ENCODE results near the gene TBL1XR1.

- TF ChIP-seq EP300 (IDR thresholded peaks at IDR 0.05; ENCODE audit: borderline replicate concordance) = no peak
- TF ChIP-seq CREB1 (IDR thresholded peaks at IDR 0.05; ENCODE audit: low read depth) = no peak
- no peak for TF ChIP-seq EGR1 (IDR thresholded peaks at IDR 0.05)
- no peak for TF ChIP-seq FOXM1 (IDR thresholded peaks at IDR 0.05; ENCODE audit: borderline replicate concordance, low read depth)
- no peak for TF ChIP-seq TAF1 (IDR thresholded peaks at IDR 0.05; ENCODE audit: low read depth)
- no peak for TF ChIP-seq YY1 (IDR thresholded peaks at IDR 0.05; ENCODE audit: low read depth)
- no peak for TF ChIP-seq CEBPB (IDR thresholded peaks at IDR 0.05)
- TF ChIP-seq MAX (IDR thresholded peaks at IDR 0.05) = no peak
- TF ChIP-seq RAD21 (IDR thresholded peaks at IDR 0.05; ENCODE audit: low read depth) = no peak
- no peak for TF ChIP-seq TCF12 (IDR thresholded peaks at IDR 0.05; ENCODE audit: low read depth)
Observed at GRCh38 chr3:177055605-177056571, 141.4 kb downstream of the TBL1XR1 start.

All from Ishikawa (cell line).